Fibroblast of the aortic adventitia (primary cell): Measurements from ENCODE around the gene PCDHGA3. TPM values are rescaled to one million over a fixed set of nuclear protein-coding genes. Genes with fewer than 3 reads are reported as not detected.

Experiments
- DNase-seq: peaks from one replicate; pipeline ENCODE4 v3.0.0-alpha.2; 2010; ENCODE audit warnings: low read depth
- H3K4me3 ChIP-seq: 2 replicates; pipeline ENCODE4 v1.5.1; 2011; ENCODE audit warnings: low read depth, mild to moderate bottlenecking, control low read depth, low read length, moderate library complexity
- total RNA-seq: library from RNA; depleted of rRNA; stranded (reverse); fragments of >200 nt; gene quantifications from 2 replicates; pipeline ENCODE4 v1.2.3, GENCODE V29; 2012; ENCODE audit warnings: low replicate concordance
- TF ChIP-seq, protein P1 (sequence below): IDR thresholded peaks from 2 replicates; pipeline ENCODE4 v1.5.1; 2011; ENCODE audit warnings: mild to moderate bottlenecking, low read length, control low read depth, inconsistent platforms; ENCODE audit not compliant: insufficient read depth

Gene PCDHGA3
- total RNA-seq, 1 donor = 4.4 TPM

GRCh38 chr5:141351591-141351990 is 8.0 kb downstream of the PCDHGA3 start:
- H3K4me3 ChIP-seq = no peak overlapping the region
- TF ChIP-seq, protein P1, sequence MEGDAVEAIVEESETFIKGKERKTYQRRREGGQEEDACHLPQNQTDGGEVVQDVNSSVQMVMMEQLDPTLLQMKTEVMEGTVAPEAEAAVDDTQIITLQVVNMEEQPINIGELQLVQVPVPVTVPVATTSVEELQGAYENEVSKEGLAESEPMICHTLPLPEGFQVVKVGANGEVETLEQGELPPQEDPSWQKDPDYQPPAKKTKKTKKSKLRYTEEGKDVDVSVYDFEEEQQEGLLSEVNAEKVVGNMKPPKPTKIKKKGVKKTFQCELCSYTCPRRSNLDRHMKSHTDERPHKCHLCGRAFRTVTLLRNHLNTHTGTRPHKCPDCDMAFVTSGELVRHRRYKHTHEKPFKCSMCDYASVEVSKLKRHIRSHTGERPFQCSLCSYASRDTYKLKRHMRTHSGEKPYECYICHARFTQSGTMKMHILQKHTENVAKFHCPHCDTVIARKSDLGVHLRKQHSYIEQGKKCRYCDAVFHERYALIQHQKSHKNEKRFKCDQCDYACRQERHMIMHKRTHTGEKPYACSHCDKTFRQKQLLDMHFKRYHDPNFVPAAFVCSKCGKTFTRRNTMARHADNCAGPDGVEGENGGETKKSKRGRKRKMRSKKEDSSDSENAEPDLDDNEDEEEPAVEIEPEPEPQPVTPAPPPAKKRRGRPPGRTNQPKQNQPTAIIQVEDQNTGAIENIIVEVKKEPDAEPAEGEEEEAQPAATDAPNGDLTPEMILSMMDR = no peak
- DNase-seq = no peak

DNA sequence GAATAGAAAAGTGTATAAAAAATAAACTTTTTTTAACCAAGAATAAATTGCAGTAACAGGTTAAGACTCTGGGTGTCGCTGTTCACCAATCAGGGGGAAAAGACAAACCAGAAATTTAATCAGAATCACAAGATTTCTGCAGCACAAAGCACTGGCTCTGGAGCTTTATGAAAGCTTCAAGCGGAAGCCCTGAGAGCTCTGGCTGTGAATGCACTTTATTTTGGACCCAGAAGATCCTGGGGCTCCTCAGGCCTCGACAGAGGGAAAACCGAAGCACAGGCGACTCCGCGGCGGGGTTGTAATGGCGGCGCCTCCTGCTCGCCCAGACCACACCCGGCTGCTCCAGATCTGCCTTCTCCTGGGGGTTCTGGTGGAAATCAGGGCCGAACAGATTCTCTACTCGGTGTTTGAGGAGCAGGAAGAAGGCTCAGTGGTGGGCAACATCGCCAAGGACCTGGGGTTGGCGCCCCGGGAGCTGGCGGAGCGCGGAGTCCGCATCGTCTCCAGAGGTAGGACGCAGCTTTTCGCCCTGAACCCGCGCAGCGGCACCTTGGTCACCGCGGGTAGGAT is 11.4 kb downstream of the PCDHGA3 start, which contains the start of gene PCDHGA4:
Gene PCDHGA4, plus strand, starts transcription at position 122 of the 570 bp plus-strand sequence. Its CDS starts 87 bp downstream, at position 209.
- peak; percentile 53 for DNase-seq
- TF ChIP-seq, protein P1 = peak; percentile 52
- peak within 1 kb of the TSS; percentile 46 for H3K4me3 ChIP-seq

GRCh38 chr5:141355641-141356040 is 12.0 kb downstream of the PCDHGA3 start:
- TF ChIP-seq, protein P1 = no peak
- no peak overlapping the region for H3K4me3 ChIP-seq
- DNase-seq = no peak

DNA sequence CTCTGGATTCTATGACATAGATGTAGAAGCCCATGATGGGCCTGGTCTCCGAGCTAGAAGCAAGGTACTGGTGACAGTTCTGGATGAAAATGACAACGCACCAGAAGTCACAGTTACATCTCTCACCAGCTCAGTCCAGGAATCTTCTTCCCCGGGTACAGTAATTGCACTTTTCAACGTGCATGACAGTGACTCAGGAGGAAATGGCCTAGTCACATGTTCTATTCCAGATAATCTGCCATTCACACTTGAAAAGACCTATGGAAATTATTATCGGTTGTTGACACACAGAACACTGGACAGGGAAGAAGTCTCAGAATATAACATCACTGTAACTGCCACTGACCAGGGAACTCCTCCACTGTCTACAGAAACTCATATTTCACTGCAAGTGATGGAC is 12.5 kb downstream of the PCDHGA3 start:
- H3K4me3 ChIP-seq = no peak overlapping the region
- TF ChIP-seq, protein P1 = no peak
- no peak for DNase-seq

- no peak overlapping the region for H3K4me3 ChIP-seq
- DNase-seq = no peak
- TF ChIP-seq, protein P1 = no peak
Observed at GRCh38 chr5:141356950-141357349, 13.3 kb downstream of the PCDHGA3 start.

- H3K4me3 ChIP-seq = peak within 1 kb of the TSS; percentile 64
- TF ChIP-seq, protein P1 = peak; percentile 55
- DNase-seq = peak; percentile 75
Observed at GRCh38 chr5:141359790-141360426, 16.3 kb downstream of the PCDHGA3 start, which contains the start of gene PCDHGB2. Gene PCDHGB2, plus strand, starts transcription at chr5:141359994. Its CDS starts 142 bp downstream, at chr5:141360136.
